Activated CD4-positive, alpha-beta T cell treated with anti-CD3 and anti-CD28 coated beads, Interleukin-2, amount 50 U/mL, for 4 hours (primary cell): Measurements from ENCODE around the gene PNPLA2.
A peak's percentile ranks its signal among the peaks of the same experiment; 100 is the strongest.

Experiments used
- DNase-seq, 2 experiments: peaks; one replicate each; pipeline ENCODE4 v3.0.0-alpha.2; 2020

Gene PNPLA2

GRCh38 chr11:818396-819128 lies at the start of gene PNPLA2:
PNPLA2 (plus strand) TSS chr11:818914; CDS start chr11:819719, 805 bp downstream.
- DNase-seq: no peak

- no peak for DNase-seq
Observed at GRCh38 chr11:769887-770641, 48.6 kb upstream of the PNPLA2 start.

GRCh38 chr11:770642-771616 lies 47.8 kb upstream of the PNPLA2 start:
- DNase-seq: no peak

GRCh38 chr11:771617-772204 lies 47.0 kb upstream of the PNPLA2 start:
- no peak for DNase-seq

- no peak for DNase-seq
Observed at GRCh38 chr11:772429-773390, 46.0 kb upstream of the PNPLA2 start.

- DNase-seq: no peak
Observed at GRCh38 chr11:773425-773824, 45.3 kb upstream of the PNPLA2 start.

GRCh38 chr11:773830-774229 lies 44.9 kb upstream of the PNPLA2 start:
- DNase-seq: no peak

GRCh38 chr11:774873-775592 lies 43.7 kb upstream of the PNPLA2 start:
- no peak for DNase-seq

- DNase-seq: no peak
Observed at GRCh38 chr11:776263-776560, 42.5 kb upstream of the PNPLA2 start.

- no peak for DNase-seq
Observed at GRCh38 chr11:776561-777287, 42.0 kb upstream of the PNPLA2 start.

GRCh38 chr11:777288-778255 lies 41.1 kb upstream of the PNPLA2 start, which contains the start of gene GATD1:
GATD1 (minus strand) TSS chr11:777487; CDS start chr11:777462, 25 bp downstream.
- peak; percentile 90 for DNase-seq

- DNase-seq: no peak
Observed at GRCh38 chr11:778976-779954, 39.4 kb upstream of the PNPLA2 start.

- DNase-seq: no peak
Observed at GRCh38 chr11:779955-780532, 38.7 kb upstream of the PNPLA2 start.

GRCh38 chr11:782264-783174 lies 36.2 kb upstream of the PNPLA2 start:
- no peak for DNase-seq

- DNase-seq: no peak
Observed at GRCh38 chr11:783581-784015, 35.1 kb upstream of the PNPLA2 start.
